GM12875 (cell line): ENCODE measurements around the gene CLEC16A.

Source experiments
- H3K4me3 ChIP-seq: one replicate; pipeline ENCODE4 v1.5.1; 2011; ENCODE audit warnings: low read depth, low read length, control low read depth
- TF ChIP-seq, protein P1 (sequence below): IDR thresholded peaks from 2 replicates; pipeline ENCODE4 v1.5.1; 2011; ENCODE audit warnings: low read depth, mild to moderate bottlenecking, control low read depth, inconsistent platforms, low read length, moderate library complexity, borderline replicate concordance; ENCODE audit not compliant: insufficient read depth

CLEC16A gene

DNA sequence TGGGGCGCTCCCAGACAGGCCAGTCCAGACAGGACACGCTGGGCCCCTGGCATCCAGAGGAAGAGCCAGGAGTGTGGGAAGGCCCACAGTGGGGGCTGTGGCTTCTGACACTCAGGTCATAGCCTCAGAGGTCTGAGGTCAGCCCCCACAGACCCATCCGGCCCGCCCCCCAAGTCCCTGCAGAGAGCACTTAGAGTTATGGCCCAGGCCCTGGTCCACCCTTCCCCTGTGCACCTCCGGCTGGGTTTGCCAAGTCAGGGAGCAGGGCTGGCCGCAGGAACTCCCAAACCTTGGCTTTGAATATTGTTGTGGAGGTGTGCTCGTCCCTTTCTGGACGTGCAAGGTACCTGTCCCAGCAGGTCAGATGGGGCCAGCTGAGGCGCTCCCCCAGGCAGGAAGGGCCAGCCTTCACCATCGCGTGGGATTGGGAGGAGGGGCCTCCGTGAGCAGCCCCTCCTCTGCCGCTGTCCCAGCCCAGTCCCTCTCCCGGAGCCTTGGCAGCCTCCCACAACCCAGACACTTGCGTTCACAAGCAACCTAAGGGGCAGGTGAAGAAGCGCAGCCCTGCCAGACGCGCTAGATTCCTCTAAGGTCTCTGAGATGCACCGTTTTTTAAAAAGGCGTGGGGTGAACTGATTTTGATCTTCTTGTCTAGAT, 237.0 kb downstream of the CLEC16A start:
- TF ChIP-seq, protein P1, sequence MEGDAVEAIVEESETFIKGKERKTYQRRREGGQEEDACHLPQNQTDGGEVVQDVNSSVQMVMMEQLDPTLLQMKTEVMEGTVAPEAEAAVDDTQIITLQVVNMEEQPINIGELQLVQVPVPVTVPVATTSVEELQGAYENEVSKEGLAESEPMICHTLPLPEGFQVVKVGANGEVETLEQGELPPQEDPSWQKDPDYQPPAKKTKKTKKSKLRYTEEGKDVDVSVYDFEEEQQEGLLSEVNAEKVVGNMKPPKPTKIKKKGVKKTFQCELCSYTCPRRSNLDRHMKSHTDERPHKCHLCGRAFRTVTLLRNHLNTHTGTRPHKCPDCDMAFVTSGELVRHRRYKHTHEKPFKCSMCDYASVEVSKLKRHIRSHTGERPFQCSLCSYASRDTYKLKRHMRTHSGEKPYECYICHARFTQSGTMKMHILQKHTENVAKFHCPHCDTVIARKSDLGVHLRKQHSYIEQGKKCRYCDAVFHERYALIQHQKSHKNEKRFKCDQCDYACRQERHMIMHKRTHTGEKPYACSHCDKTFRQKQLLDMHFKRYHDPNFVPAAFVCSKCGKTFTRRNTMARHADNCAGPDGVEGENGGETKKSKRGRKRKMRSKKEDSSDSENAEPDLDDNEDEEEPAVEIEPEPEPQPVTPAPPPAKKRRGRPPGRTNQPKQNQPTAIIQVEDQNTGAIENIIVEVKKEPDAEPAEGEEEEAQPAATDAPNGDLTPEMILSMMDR, result no peak
- H3K4me3 ChIP-seq, result no peak overlapping the region

DNA sequence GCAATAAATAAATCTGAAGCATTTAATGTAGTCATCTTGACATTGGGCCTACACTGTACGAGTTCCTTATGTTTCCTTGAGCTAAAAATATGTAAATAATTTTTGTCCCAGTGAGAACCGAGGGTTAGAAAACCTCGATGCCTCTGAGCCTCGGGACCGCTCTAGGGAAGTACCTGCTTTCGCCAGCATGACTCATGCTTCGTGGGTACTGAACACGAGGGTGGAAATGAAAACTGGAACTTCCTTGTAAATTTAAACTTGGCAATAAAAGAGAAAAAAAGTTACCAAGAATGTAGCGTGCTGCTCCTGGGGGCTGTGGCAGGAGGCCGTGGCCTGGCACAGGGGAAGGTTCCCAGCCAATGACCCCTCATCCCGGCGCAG, 237.5 kb downstream of the CLEC16A start:
- TF ChIP-seq, protein P1, result no peak
- H3K4me3 ChIP-seq, result no peak overlapping the region

DNA sequence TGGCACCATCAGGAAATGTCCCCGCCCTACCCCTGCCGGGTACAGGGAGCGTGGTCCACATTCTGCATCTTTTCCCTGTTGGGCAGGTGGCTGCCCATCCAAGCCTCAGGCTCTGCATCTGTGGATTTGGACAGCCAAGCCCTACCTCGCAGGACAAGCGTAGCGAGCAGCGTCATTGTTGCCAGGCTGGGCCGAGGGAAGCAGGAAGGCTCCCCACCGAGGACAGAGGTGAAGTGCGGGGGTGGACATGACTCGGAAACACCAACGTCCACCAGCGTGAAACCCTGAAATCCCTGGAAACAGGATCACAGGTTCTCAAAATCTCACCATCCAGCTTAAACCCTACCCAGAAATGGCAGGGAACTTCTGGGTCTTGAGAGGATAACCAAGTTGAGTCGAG, 238.0 kb downstream of the CLEC16A start:
- TF ChIP-seq, protein P1, result no peak
- H3K4me3 ChIP-seq, result no peak overlapping the region

DNA sequence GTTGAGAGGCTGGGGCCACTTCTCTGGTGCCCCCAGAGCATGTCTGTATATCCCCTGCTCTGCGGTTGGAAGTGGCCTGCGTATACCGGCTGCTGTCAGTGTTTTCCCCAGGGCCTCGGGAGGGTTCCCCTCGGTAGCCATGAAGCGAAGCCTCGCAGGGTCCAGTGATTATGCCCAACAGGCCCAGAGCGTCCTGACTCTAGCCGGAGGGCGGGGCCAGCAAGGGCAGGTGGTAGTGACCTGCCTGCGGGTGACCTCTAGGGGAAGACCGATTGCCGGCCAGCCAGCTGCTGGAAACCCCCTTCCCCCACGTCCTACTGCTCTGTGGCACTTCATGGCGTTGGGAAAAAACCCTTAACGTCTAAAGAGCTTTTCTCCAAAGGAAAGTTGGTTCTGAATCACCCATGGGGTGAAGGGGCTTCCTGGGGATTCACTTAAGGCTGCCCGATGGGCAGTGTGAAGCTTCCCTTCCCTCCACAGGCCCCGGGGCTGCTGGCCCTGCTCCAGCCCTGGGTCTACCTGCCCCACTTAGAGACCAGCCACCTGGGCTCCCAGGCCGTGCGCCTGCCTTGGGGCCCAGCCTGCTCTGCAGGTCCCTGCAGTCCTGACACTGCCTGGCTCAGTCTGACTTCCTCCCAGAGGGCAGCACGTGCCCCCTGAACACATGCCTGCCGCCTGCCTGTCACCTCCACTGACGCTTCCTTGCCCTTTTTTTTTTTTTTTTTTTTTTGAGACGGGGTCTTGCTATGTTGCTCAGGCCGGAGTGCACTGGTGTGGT, 238.9 kb downstream of the CLEC16A start:
- TF ChIP-seq, protein P1, result no peak
- H3K4me3 ChIP-seq, result no peak overlapping the region

DNA sequence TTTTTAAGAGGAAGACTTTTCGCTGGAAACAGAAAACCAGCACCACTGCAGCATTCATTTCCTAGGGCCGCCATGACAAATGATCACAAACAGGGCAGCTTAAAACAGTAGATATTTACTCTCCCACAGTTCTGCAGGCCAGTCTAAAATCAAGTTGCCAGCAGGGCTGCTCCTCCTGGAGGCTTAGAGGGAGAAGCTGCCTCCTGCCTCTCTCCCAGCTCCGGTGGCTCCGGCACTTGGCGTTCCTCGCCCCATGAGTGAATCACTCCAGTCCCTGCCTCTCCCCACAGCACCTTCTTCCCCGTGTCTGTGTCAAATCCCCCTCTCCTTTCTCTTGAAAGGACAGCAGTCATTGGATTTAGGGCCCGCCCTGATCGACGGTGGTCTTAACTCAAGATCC, 239.6 kb downstream of the CLEC16A start:
- TF ChIP-seq, protein P1, result no peak
- H3K4me3 ChIP-seq, result no peak overlapping the region

DNA sequence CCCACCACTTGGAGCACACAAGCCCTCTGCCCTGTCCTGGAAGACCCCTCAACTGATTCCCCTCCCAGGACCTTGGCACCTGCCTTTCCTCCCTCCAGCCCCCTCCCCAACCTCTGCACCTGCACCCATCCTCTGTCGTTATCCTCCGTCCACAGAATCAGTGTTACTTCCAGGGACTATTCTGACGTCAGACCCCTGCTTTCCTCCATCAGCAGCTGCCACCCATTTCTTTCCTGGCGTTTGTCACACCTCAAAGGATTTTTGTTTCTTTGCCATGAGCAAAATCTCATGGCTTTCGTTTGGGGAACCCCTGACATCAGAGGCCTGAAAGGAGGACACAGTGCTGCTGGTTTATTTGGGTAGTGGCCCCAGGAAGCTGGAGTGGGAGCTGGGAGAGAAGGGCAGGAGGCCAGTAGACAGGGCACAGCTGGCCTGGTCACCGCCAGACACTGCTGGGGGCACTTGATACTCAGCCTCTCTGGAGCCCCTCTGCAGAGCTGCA, 243.2 kb downstream of the CLEC16A start:
- TF ChIP-seq, protein P1, result no peak
- H3K4me3 ChIP-seq, result no peak overlapping the region
